Retina (tissue), 1 donor: ENCODE measurements around the gene FXYD3.

Source experiments
- DNase-seq: peaks from one replicate; pipeline ENCODE4 v3.0.0-alpha.2; 2016

The FXYD3 gene

DNA sequence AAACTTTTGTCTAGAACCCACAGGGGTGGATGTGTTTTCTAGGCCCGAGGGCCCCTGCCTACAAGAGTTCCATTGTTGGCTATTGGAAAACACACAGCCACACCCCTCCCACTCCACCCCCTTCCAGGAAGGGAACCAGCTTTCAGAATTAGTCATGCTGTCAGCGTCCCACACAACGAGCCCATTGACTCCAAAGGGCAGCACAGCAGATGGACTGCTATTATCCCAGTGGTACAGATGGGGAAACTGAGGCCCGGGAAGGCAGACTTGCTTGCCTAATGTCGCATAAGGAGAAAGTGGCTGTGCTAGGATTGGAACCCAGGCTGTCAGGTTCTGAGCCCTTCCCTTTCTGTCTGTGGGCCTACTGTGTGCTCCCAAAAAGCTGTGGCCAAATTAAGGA, 8.1 kb upstream of the FXYD3 start:
- DNase-seq: no peak

DNA sequence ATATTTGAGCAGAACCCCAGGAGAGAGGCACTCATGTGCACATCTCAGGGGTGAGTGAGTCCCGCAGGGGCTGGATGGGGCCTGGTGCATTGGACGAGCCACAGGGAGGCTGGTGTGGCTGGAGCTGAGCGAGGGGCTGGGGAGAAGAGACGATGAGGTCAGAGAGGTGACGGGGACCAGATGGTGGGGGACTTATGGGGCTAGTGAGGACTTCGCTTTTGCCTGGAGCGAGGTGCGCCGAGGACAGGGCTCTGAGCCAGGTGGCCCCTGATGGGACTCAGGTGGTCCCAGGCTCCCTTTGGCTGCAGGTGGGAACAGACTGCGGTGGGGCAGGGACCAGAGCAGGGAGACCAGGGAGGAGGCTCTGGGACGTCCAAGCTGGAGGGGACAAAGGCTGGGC, 6.9 kb upstream of the FXYD3 start:
- no peak for DNase-seq

DNA sequence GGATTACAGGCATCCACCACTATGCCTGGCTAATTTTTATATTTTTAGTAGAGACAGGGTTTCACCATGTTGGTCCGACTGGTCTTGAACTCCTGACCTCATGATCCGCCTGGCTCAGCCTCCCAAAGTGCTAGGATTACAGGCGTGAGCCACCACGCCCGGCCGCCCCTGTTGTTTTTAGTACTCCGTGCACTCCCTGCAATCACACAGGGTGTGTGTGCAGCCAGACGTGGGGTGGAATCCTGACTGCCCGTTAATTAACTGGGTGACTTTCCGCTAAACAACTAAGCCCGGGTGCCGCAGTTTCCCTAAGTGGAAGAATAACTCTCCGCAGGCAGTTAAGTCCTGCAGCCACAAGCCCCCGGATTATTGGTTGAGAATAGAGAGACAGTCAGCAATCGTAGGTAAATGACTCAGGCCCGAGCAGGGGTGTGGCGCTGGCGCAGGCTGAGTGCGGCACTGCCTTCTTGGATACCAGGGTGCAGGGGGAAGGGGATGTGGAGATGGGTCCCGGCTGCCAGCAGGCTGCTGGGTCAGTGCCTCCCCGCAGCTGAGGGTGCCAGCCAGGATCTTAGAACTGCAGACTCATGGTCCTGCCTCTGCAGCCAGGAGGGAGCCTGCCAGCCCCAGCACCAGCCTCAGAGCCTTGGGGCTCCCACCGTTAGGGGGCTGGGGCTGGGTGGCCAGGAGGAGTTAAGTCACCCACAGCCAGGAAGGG, 6.1 kb upstream of the FXYD3 start:
- no peak for DNase-seq

DNA sequence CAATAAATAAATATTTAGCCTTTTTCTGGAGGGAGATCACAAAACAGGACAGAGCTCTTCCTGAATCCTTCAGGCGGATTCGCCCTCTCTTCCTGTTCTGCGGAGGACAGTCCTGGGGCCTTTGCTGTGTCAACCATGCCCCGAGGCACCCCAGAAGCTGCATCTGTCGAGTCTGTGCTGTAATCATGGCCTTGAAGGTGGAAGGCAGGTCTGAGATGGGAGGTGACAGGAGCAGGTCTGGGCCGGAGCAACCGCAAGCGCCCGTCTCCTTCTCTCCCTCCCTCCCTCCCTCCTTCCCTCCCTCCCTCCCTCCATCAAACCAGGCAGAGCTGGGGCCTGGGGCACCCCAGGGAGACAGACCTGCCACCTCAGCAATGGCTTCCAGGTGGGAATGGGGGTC, 4.6 kb upstream of the FXYD3 start:
- no peak for DNase-seq

DNA sequence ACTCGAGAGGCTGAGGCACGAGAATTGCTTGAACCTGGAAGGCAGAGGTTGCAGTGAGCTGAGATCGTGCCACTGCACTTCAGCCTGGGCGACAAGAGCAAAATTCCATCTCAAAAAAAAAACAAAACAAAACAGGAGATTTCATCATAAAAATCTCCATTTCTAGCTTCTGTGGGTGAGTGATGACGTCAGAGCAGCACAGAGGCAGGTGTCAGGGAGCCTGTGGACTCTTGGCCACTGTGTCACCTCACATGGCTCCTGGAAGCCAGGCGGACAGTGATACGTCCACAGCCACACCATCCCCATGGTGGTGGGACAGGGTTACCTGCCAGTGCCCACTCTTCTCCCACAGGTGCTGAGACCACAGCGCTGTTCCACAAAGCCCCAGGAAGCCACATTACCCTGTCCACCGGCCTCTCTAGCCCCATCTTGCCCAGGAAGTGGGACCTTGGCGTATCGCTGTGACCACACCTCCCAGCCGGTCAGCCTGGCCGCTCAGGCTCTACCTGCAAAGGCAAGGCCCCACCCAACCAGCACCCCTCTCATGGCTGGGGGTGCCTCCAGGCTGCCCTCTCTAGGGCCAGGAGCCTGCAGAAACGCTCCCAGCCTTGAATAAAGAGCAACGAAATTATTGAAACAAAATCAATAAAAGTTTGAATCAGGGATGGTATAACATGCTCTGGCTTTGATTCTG, 2.5 kb upstream of the FXYD3 start:
- DNase-seq: no peak

DNA sequence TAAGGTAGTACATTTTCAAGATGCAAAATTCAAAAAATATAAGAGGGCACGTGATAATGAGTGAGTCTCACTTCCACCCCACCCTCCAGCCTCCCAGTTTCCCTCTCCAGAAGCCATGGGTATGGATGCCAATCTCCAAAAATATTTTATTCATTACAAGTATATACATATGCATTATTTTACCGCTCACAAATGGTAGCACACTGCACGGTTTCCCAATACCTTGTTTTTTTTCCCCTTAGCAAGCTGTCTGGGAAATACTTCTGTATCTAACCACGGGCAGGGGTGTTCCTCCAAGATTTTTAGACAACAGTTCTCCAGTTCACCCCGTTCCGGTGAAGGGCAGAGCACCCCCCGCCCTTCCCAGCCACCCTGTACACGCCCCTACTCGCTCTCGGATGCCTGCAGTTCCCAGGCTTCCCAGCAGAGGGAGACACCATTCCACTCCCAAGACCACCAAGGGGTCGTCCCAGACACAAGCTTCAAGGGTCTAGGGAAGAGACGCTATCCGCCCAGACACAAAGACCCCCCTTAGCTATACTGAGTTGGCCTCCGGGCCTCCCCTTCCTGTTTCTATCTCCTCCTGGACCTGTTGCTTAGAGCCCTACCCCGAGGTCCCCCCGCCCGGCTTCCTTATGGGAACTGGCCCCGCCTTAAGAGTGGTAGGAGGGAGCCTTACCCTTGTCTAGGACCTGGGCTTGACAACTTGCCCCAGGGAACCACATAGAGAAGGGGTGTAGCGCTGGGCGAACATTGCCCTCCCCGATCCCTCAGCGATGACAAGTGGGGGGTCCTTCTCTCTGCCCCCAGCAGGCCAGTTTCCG, 1.1 kb upstream of the FXYD3 start:
- DNase-seq: peak; percentile 97

DNA sequence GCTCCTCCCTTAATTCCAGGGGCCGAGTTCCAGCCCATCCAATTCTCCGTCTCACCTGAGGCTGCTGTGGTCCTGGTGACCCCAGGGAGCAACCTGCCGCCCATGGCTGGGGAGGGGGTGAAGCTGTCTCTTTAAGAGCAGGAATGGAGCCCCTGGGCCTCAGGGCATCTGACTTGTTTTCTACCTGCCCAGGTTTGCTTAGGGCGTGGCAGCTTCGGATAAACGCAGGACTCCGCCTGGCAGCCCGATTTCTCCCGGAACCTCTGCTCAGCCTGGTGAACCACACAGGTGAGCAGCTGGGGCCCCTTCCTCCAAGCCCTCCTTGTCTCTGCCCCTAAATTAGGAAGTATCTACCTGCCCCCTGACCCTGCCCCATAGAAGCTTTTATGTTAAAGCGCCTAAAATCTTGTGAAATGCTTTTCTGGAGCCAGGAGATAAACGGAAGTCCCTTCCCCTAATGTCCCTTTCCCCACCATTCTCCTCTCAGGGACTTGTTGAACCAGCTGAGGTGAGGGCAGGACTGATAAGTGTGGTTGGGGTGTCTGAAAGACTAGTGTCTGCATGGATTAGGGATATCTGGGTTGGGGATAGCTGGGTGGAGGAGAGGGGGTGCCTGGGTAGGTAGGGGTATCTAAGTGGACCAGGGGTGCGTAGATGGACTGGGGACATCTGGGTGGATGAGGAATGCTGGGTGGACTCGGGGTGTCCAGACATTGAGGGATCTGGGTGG, 614 bp downstream of the FXYD3 start:
- DNase-seq: no peak

DNA sequence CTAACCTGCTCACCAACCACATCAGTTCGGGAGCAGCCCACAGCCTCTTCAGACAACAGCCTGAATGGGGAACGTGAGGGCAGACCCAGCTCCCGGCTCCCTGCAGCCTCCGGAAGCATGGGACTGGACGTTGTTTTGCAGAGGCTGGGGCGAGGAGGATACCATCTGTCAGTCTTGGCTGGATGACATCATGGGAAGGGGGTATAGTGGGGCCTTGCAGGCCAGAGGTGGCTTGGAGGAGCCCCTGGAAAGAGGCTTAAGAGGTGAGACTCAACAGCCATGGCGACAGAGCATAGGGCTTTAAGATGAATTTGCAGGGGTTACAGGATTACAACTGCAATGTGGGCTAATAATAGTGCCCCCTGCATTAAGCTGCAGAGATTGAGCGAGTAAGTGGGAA, 1.5 kb downstream of the FXYD3 start:
- peak; percentile 65 for DNase-seq

DNA sequence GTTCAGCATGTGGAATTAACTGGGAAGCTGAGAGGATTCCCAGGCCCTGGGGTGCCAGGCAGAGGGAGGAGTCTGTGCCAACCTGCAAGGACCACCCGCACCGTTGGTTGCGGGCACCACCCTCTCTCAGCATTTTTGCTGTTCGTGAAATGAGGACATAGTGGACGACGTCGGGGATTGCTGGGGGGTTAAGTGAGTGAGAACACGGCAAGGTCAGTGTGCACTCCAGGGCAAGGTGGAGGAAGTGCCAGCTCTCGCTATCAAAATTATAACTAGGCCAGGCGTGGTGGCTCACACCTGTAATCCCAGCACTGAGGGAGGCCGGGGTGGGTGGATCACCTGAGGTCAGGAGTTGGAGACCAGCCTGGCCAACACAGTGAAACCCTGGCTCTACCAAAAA, 2.2 kb downstream of the FXYD3 start:
- no peak for DNase-seq

DNA sequence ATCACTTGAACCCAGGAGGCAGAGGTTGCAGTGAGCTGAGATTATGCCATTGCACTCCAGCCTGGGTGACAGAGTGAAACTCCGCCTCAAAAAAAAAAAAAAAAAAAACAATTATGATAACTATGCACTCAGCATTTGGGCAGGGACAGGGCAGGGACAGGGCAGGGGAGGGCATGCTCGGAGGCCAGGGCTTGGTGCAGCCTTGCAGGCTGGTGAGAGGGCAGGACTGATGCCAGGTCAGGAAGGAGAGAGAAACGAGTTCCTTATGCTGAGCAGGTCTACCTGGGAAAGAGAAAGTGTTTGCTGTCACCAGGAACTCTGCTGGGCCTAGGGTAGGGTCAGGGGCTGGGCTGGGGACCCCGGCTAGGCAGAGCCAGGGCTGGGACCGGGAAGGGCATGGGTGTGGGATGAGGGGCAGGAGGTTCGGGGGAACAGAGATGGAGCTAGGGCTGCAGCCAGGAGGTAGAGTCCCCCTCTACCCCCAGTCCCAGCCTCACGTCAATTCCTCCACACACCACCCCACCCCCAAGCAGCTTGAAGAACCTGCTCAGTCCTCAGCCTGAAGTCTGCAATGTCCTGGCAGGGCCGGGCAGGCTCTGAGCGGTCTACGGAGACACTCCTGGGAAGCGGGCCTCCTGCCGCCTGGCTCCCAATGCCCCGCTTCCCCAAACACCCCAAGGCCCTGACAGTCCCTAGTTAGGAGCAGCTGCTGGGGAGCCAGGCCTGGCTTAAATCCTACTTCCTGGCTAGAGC, 2.8 kb downstream of the FXYD3 start:
- no peak for DNase-seq

DNA sequence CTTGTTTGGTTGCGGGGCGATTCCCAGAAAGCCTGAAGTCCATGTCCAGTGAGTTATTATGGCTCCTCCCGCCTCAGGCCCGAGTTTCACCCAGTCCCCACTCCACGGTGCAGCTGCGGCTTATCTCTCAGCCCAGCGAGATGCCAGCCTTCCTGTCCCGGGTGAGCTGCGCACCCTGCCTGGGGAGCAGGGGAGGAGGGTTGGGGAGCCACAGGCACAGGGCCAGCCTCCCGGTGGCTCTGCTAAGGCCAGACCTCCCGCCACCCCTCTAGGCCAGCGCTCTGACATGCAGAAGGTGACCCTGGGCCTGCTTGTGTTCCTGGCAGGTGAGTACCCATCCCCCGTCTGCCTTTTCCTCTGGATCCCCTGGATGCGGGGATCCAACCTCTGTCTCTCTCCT, 3.5 kb downstream of the FXYD3 start:
- DNase-seq: no peak

DNA sequence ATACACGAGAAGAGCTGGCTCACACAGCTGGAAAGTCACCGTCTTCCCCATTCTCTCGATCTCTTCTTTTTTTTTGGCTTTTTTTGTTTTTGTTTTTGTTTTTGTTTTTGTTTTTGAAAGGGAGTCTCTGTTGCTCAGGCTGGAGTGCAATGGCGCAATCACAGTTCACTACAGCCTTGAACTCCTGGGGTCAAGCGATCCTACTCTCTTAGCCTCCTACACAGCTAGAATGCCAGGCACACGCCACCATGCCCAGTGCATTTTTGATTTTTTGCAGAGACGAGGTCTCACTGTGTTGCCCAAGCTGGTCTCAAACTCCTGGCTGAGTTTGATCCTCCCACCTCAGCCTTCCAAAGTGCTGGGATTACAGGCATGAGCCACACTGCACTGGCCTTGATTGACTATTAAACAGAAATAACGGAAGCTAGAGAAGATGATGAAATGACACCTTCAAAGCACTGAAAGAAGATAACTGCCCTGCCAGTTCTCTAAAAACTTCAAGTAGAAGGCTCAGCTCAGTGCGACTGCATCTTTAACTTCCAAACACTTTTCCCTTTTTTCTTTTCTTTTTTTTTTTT, 4.0 kb downstream of the FXYD3 start:
- DNase-seq: no peak

DNA sequence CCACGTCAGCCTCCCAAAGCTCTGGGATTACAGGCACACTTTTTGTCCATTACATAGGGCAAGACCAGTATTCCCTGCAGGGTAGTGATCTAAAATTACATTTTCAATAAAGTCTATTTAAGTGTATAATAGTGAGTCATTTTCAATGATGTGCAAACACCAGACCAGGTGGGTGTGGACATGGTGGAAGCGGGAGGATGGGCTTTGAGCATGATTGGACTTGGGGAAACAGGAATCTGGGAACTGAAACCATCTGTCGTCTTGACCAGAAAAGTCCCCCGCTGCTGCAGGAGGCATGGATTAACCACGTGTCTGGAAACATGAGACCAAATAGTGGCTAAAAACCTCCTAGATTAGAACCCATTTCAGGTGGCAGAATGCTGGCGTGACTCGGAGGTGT, 4.9 kb downstream of the FXYD3 start:
- no peak for DNase-seq

DNA sequence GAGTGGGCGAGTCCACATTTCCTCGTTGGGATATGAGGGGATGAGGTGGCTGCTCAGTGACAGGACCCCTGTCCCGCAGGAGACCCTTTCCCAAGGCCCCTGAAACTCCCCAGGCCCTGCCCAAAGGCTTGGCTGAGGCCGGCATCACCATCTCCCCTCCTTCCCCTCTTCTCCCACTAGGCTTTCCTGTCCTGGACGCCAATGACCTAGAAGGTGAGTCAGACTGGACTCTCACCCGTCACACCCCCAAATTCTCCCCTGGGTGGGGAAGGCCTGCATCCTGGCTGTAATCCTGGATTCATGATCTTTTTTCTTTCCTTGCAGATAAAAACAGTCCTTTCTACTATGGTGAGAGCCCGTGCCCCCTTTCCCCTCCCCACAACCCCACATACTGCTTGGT, 5.3 kb downstream of the FXYD3 start:
- no peak for DNase-seq

DNA sequence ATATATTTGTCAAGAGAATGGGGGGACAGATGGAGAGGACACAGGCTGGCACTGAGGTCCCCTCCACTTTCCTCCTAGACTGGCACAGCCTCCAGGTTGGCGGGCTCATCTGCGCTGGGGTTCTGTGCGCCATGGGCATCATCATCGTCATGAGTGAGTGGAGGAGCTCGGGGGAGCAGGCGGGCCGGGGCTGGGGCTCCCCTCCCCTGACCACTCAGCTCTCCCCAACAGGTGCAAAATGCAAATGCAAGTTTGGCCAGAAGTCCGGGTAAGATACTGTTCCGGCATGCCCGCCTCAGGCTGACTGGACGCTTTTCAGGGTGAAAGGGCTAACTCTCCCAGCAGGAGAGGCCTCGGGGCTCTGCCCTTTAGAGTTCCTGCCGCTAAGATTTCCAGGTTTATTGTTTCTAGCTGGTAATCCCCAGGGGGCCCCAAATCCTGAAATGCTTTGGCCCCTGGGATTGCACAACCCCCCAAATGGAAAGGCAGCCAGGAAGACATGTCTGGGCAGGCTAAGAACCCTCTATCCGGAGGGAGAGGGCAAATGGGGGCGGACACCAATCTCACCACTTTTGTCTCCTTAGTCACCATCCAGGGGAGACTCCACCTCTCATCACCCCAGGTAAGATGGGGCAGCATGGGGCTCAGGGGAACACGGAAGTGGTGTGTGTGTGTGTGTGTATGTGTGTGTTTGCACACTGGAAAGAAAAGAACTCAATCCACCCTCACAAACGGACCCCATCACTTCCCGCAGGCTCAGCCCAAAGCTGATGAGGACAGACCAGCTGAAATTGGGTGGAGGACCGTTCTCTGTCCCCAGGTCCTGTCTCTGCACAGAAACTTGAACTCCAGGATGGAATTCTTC, 7.3 kb downstream of the FXYD3 start:
- no peak for DNase-seq

DNA sequence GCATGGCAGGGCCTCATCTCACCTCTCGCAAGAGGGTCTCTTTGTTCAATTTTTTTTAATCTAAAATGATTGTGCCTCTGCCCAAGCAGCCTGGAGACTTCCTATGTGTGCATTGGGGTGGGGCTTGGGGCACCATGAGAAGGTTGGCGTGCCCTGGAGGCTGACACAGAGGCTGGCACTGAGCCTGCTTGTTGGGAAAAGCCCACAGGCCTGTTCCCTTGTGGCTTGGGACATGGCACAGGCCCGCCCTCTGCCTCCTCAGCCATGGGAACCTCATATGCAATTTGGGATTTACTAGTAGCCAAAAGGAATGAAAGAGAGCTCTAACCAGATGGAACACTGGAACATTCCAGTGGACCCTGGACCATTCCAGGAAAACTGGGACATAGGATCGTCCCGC, 8.0 kb downstream of the FXYD3 start:
- DNase-seq: no peak

DNA sequence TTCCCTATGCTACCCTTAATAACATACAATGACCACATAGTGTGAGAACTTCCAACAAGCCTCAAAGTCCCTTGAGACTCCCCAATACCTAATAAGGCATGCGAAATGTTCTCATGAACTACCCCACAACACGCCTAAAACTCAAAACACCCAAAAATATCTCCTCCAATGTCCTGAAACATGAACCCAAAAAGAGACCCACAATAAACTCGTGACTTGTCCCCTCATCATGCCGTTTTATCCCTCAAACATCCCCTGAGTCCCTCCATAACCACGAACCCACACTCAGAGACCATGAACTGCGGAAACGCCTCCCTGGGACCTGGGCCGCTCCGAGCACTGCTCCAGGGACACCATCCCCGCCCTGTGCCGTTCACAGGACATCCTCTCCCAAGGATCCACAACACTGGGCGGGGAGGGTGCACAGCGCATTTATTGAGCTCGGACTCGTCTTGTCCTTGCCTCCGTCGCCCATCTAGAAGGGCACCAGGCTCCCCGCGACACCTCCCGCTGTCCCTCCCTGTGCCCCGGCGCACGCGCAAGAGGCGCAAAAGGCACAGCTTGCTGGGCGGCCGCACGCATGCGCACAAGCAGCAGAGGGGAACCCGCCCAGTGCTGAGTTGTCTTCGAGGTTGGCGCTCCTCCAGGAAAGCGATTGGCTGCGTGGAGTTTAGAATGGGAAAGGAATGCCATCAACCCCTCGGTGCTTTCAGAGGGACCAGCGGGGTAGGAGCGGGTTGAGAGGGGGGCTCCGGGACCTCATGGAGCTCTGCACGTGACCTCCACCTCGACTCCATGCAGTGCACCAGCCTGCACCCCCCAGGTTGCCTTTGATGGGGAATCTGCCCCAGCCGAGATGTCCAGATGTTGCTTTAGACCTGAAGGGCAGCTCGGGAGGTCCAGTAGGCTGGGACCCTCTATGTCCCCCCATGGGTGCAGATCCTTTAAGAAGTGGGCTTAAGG, 8.8 kb downstream of the FXYD3 start:
- peak; percentile 92 for DNase-seq

DNA sequence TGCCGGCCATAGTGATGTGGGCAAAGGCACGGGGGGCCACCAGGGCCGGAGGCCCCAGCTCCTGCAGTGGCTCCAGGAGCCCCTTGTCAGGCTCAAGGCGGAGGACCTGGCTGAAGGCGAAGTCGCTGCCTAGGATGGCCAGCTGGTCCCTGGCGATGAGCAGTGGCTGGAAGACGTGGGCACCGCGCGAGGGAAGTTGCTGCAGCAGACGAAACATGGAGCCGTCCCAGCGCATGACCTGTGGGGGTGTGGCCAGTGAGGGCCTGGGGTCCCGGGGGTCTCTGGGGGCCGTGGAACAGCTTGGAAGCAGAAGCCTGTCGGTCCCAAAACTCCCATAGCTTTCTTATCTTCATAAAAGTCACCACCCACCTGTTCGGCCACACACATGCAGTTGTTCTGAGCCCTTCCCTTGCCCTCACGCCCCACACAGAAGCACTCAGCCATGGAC, 9.7 kb downstream of the FXYD3 start:
- no peak for DNase-seq

DNA sequence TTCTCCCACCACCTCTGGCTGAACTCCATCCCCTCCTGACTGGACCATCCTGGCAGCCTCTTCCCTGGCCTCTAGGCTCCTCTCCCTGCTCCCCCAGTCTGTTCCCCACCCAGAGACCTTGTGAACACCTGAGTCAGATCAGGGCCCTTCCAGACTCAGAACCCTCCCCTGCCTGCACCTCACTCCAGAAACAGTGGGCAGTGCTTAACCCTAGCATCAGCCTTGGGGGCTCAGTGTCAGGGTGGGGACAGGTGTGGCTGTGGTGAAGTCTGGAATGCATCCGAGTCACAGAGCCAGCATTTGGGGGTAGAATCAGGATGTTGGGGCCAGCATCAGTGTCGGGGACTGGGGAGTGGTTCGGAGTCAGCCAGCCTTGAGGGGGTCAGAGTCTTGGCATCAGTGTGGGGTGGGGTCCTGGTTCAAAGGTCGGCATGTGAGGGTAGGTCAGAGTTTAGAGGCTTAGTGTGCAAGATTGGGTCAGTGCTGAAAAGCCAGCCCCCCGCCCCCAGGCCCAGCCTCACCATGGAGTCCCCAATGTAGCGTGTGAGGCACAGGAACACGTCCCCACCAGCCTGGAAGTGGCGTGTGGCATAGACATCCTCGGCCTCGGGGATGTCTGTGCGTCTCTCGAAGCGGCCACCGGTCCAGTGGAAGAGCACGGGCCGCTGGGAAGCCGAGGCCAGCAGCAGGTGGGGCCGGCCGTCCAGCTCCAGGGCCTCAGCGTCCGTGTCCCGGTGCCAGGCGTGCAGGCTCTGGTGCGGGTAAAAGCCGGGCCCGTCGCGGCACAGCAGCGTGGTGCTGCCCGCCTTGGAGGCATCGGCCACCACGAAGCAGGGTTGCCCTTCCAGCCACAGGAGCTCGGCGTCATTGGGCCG, 10.4 kb downstream of the FXYD3 start:
- DNase-seq: no peak
